HG03521 (cell line): ENCODE measurements around the gene BAHD1.
"Not testable (repeated sequence)": the region's sequence is repeated elsewhere in the genome, so short reads cannot be mapped to it uniquely, and the experiment has no call there.

Source experiments
- ATAC-seq: cut with Tn5 transposase; IDR thresholded peaks from one replicate; pipeline ENCODE4 v1.9.1; 2021; ENCODE audit warnings: mild to moderate bottlenecking, moderate library complexity; ENCODE audit not compliant: unreplicated experiment

Gene BAHD1

GRCh38 chr15:40443255-40443654 is 2.5 kb downstream of the BAHD1 start:
- no peak for ATAC-seq

GRCh38 chr15:40443846-40444245 is 3.1 kb downstream of the BAHD1 start:
- no peak for ATAC-seq

GRCh38 chr15:40444736-40445135 is 4.0 kb downstream of the BAHD1 start:
- no peak for ATAC-seq

- no peak for ATAC-seq
Measured at GRCh38 chr15:40445421-40445922, 4.7 kb downstream of the BAHD1 start.

- no peak for ATAC-seq
Measured at GRCh38 chr15:40446144-40446543, 5.4 kb downstream of the BAHD1 start.

GRCh38 chr15:40448354-40448753 is 7.6 kb downstream of the BAHD1 start:
- no peak for ATAC-seq

GRCh38 chr15:40449275-40449674 is 8.5 kb downstream of the BAHD1 start:
- ATAC-seq, result no peak

- no peak for ATAC-seq
Measured at GRCh38 chr15:40450047-40450446, 9.3 kb downstream of the BAHD1 start.

- no peak for ATAC-seq
Measured at GRCh38 chr15:40451527-40452158, 10.9 kb downstream of the BAHD1 start.

- no peak for ATAC-seq
Measured at GRCh38 chr15:40452296-40453090, 11.7 kb downstream of the BAHD1 start.

GRCh38 chr15:40453941-40454340 is 13.2 kb downstream of the BAHD1 start:
- not testable (repeated sequence) for ATAC-seq

- no peak for ATAC-seq
Measured at GRCh38 chr15:40454904-40455391, 14.2 kb downstream of the BAHD1 start.

GRCh38 chr15:40456299-40456712 is 15.6 kb downstream of the BAHD1 start:
- ATAC-seq, result no peak

GRCh38 chr15:40456738-40457137 is 16.0 kb downstream of the BAHD1 start:
- ATAC-seq, result no peak

GRCh38 chr15:40458495-40459371 is 18.0 kb downstream of the BAHD1 start:
- ATAC-seq, result no peak

GRCh38 chr15:40459391-40460015 is 18.8 kb downstream of the BAHD1 start:
- ATAC-seq, result no peak

GRCh38 chr15:40460404-40460803 is 19.7 kb downstream of the BAHD1 start:
- no peak for ATAC-seq

GRCh38 chr15:40461958-40462357 is 21.2 kb downstream of the BAHD1 start:
- no peak for ATAC-seq

- ATAC-seq, result no peak
Measured at GRCh38 chr15:40463279-40463678, 22.5 kb downstream of the BAHD1 start.

GRCh38 chr15:40463886-40464545 is 23.3 kb downstream of the BAHD1 start:
- no peak for ATAC-seq
